Esophagus muscularis mucosa (tissue), 4 donors: ENCODE results near the gene QSOX2. TPM values are rescaled to one million over a fixed set of nuclear protein-coding genes. Genes with fewer than 3 reads are reported as not detected.

Experiments used
- DNase-seq: peaks from one replicate; pipeline ENCODE4 v3.0.0-alpha.2; 2017; ENCODE audit errors: extremely low spot score
- H3K27ac ChIP-seq, 4 donors: fragments of 200-600 bp; sonication (generic); replicated peaks in 1 of 4; 1 replicate in 3 of 4; 2 replicates in 1 of 4; pipeline ENCODE4 v1.5.1; 2016 to 2019; ENCODE audit warnings: mild to moderate bottlenecking in 1 of 4
- H3K27me3 ChIP-seq, 4 donors: fragments of 200-600 bp; sonication (generic); one replicate each; pipeline versions ENCODE4 v1.5.1 to v1.6.0; 2016 to 2019
- H3K36me3 ChIP-seq, 4 donors: fragments of 200-600 bp; sonication (generic); one replicate each; pipeline ENCODE4 v1.5.1; 2016 to 2019
- H3K4me1 ChIP-seq, 4 donors: fragments of 200-600 bp; sonication (generic); one replicate each; pipeline ENCODE4 v1.5.1; 2016 to 2019
- H3K4me3 ChIP-seq, 4 donors: fragments of 200-600 bp; sonication (generic); 1 replicate in 2 of 4; 2 replicates in 2 of 4; pipeline ENCODE4 v1.5.1; 2016 to 2019; ENCODE audit warnings: mild to moderate bottlenecking in 4 of 4, moderate library complexity in 1 of 4
- H3K9me3 ChIP-seq, 4 donors: fragments of 200-600 bp; sonication (generic); 1 replicate in 3 of 4; 2 replicates in 1 of 4; pipeline ENCODE4 v1.5.1; 2016 to 2019
- EP300 ChIP-seq: sonication (generic); formaldehyde crosslinking; IDR thresholded peaks from one replicate; pipeline ENCODE4 v1.6.1; 2017; ENCODE audit warnings: antibody characterized with exemption
- POLR2A ChIP-seq: fragments of 450-650 bp; IDR thresholded peaks from one replicate; pipeline ENCODE4 v1.6.1; 2017; ENCODE audit warnings: antibody characterized with exemption, moderate library complexity, mild to moderate bottlenecking, low read depth
- POLR2AphosphoS5 ChIP-seq, 2 donors: sonication (generic); formaldehyde crosslinking; IDR thresholded peaks; one replicate each; pipeline ENCODE4 v1.6.1; 2017; ENCODE audit warnings: antibody characterized with exemption in 2 of 2
- WGBS: methylation state at CpG from one replicate; pipeline ENCODE4 v1.1.5; 2018; 5-methylcytosine and 5-hydroxymethylcytosine counted together
- intact Hi-C: fragments of 100-400 bp; cut with DNase I; formaldehyde crosslinking; loops from one replicate; pipeline ENCODE4 v1.15.1; 2023
- total RNA-seq, 4 donors: library from RNA; depleted of rRNA; stranded (reverse); fragments of >200 nt; gene quantifications; one replicate each; pipeline versions ENCODE4 v1.1.0 to v1.2.1, GENCODE V29; 2016
- TF ChIP-seq, protein P1 (sequence below), 3 experiments: fragments of 200-600 bp in 2 of 3; fragments of 450-650 bp in 1 of 3; sonication (generic) in 2 of 3; IDR thresholded peaks; one replicate each; pipeline ENCODE4 v1.5.1; 2017 to 2019; ENCODE audit warnings: antibody characterized with exemption in 3 of 3, mild to moderate bottlenecking in 2 of 3, moderate library complexity in 1 of 3

The QSOX2 gene
- total RNA-seq, 4 donors from 2014 or later, result 5.4 to 7.6 (median 6.3) TPM

DNA sequence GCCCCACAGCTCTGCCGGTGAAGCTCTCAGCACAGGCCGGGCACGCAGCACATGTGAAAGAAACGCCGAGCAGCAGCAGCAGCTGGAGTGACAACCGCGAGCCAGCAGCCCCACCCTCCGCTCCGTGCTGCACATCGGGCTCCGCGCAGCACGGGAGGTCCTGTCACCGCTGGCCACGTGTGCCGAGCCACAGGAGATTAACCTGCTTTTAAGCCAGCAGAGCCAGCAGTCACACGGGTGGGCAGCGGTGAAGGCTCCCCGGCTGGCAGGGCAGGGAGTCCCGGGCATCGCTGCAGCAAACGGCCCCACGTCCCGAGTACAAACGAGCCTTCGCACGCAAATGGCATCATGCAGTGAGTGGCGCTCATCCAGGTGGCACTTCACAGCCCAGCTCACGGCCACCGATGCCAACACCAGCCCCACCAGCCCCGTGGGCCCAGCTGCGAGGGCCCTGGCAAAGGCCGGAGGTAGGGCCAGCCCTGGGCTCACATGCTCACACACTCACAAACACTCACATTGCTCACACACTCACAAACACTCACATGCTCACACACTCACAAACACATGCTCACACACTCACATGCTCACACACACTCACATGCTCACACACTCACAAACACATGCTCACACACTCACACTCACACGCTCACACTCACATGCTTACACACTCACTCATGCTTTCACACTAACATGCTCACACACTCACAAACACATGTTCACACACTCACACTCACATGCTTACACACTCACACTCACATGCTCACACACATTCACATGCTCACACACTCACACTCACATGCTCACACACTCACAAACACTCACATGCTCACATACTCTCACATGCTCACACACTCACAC is 47.2 kb upstream of the QSOX2 start:
- H3K36me3 ChIP-seq, result no peaks in the 10 kb centered on the region
- H3K9me3 ChIP-seq, result no peaks in the 10 kb centered on the region
- H3K27ac ChIP-seq, result no peak overlapping the region
- H3K27me3 ChIP-seq, result peaks cover 0 to 70% (median 12%) of the 10 kb centered on the region in 4 donors
- WGBS, result 77% methylated on average over 20 of the region's 34 CpGs
- TF ChIP-seq POLR2AphosphoS5 (IDR thresholded peaks at IDR 0.05), result no peak
- TF ChIP-seq POLR2A, result no peak
- TF ChIP-seq, protein P1, sequence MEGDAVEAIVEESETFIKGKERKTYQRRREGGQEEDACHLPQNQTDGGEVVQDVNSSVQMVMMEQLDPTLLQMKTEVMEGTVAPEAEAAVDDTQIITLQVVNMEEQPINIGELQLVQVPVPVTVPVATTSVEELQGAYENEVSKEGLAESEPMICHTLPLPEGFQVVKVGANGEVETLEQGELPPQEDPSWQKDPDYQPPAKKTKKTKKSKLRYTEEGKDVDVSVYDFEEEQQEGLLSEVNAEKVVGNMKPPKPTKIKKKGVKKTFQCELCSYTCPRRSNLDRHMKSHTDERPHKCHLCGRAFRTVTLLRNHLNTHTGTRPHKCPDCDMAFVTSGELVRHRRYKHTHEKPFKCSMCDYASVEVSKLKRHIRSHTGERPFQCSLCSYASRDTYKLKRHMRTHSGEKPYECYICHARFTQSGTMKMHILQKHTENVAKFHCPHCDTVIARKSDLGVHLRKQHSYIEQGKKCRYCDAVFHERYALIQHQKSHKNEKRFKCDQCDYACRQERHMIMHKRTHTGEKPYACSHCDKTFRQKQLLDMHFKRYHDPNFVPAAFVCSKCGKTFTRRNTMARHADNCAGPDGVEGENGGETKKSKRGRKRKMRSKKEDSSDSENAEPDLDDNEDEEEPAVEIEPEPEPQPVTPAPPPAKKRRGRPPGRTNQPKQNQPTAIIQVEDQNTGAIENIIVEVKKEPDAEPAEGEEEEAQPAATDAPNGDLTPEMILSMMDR (IDR thresholded peaks at IDR 0.05), result no peak
- no peak for TF ChIP-seq EP300
- H3K4me3 ChIP-seq, result no peak overlapping the region
- intact Hi-C loops, result no loop called here
- no peak for DNase-seq
- no peaks in the 10 kb centered on the region for H3K4me1 ChIP-seq

DNA sequence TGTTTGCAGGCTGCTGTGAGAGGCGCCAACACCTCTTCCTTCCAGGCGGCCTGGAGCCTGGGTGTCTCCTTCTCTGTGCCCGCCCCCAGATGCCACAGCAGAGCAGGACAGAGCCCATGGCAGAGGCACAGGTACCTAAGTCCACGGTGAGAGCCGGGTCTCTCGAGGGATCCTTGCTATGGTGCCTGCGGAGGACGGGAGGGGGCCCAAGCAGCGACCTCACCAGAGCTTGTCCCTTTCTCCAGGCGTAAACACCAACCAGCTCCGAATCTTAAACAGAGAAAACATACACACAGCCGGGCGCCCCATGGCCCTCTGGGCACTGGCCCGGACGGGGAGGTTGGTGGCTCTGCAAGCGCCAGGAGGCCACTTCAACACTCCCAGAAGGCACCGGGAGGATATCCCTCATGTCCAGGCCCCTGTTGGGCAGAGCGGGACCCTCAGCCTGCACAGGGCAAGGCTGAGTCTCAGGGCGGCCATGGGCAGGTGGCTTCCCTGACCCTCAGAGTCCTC is 46.5 kb upstream of the QSOX2 start:
- intact Hi-C loops, result no loop called here
- no peaks in the 10 kb centered on the region for H3K36me3 ChIP-seq
- no peak overlapping the region for H3K27ac ChIP-seq
- no peaks in the 10 kb centered on the region for H3K4me1 ChIP-seq
- TF ChIP-seq, protein P1 (IDR thresholded peaks at IDR 0.05), result no peak
- TF ChIP-seq POLR2AphosphoS5 (IDR thresholded peaks at IDR 0.05), result no peak
- no peak for TF ChIP-seq EP300
- no peak overlapping the region for H3K4me3 ChIP-seq
- no peaks in the 10 kb centered on the region for H3K9me3 ChIP-seq
- WGBS, result 88% methylated on average over 4 of the region's 19 CpGs
- H3K27me3 ChIP-seq, result peaks cover 0 to 70% (median 10%) of the 10 kb centered on the region in 4 donors
- DNase-seq, result no peak

DNA sequence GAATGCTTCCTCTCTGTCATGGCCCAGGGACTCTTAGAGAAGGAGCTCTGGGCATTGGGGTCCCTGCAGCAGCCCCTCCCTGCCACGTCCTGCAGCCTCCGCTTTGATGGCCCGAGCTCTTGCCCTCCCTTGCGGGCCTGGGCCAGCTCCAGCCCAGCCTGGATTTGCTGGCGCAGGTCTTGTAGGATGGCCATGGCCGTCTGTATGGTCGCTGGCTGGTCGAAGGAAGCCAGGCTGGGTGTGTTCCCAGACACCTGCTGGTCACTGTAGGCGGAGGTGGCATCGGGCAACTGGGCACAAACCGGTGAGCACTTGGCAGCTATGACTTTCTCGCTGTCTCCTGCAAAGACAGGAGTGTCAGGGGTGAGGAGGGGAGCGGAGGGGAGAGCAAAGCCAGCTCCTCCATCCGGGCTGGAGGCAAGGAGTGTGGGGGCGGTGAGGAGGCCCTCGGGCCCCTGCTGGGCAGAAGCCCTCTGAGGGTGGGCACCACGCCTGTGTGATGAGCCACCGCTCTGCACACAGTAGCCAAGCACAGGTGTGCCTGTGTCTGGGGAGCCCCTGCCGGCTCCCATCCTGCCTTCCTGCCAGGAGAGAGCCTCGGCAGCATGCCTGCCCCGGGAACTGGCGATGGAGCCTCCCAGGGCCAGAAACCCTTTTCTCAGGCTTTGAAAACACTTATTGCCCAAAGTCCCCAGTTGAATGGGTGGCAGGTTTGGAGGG is 45.9 kb upstream of the QSOX2 start:
- Histone ChIP-seq H3K36me3 (no peaks in the 10 kb centered on the region), H3K4me1 (no peaks in the 10 kb centered on the region), H3K27me3 (peaks cover 0 to 70% (median 7%) of the 10 kb centered on the region in 4 donors), H3K27ac (no peak overlapping the region), H3K4me3 (no peak overlapping the region), H3K9me3 (no peaks in the 10 kb centered on the region)
- TF ChIP-seq, protein P1 (IDR thresholded peaks at IDR 0.05), result no peak
- no peak for TF ChIP-seq POLR2A
- DNase-seq, result no peak
- intact Hi-C loops, result no loop called here
- 93% methylated on average over 9 of the region's 22 CpGs for WGBS

DNA sequence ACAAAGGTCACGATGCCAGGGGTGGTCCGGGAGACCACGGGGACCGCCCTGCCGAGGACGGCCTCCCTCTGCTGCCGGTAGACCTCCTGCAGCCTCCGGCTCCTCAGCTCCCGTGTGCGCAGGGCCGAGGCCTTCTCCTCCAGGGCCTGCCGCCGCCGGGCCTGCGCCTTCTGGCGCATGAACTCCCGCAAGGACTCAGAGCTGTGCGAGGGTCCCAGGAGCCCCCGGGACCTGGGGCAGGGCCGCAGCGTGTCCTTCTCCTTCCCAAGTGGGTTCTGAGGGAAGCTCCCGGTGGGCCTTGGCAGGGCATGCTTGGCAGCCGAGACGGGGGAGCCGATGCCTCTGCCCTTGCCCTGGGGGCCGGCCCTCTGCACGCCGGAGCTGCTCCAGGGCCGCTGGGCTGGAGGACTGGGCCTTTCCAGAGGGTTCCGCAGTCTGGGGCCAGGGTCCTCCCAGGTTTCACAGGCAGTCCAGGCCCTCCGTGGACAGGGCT is 44.9 kb upstream of the QSOX2 start:
- no peaks in the 10 kb centered on the region for H3K4me1 ChIP-seq
- H3K36me3 ChIP-seq, result no peaks in the 10 kb centered on the region
- no peak for TF ChIP-seq POLR2A
- intact Hi-C loops, result no loop called here
- H3K27ac ChIP-seq, result no peak overlapping the region
- WGBS, result 88% methylated on average over 16 of the region's 31 CpGs
- H3K27me3 ChIP-seq, result peaks cover 0 to 71% (median 10%) of the 10 kb centered on the region in 4 donors
- no peaks in the 10 kb centered on the region for H3K9me3 ChIP-seq
- no peak for DNase-seq
- no peak overlapping the region for H3K4me3 ChIP-seq
